HL-60 (cell line): ENCODE data around the gene RHBDL1.

ENCODE experiments used
- CTCF ChIP-seq: IDR thresholded peaks from one replicate; pipeline ENCODE4 v1.5.1; 2011; ENCODE audit warnings: low read length, control low read depth, inconsistent platforms; ENCODE audit not compliant: insufficient read depth
- POLR2AphosphoS5 ChIP-seq: IDR thresholded peaks from 2 replicates; pipeline ENCODE4 v1.6.1; 2012; ENCODE audit warnings: low read depth
- REST ChIP-seq: IDR thresholded peaks from 2 replicates; pipeline ENCODE4 v1.6.1; 2012; ENCODE audit warnings: low read depth; ENCODE audit not compliant: insufficient replicate concordance

GRCh38 chr16:680625-680945, 5.1 kb downstream of the RHBDL1 start:
- TF ChIP-seq REST (no peak), CTCF (no peak), POLR2AphosphoS5 (no peak)
